Measurements from ENCODE around the gene SEMA3F. TPM values are rescaled to one million over a fixed set of nuclear protein-coding genes. Genes with fewer than 3 reads are reported as not detected.
A peak's percentile ranks its signal among the peaks of the same experiment; 100 is the strongest.

SEMA3F gene
- total RNA-seq, 2 donors from 2014 or later: 14.7 to 24.0 TPM

DNA sequence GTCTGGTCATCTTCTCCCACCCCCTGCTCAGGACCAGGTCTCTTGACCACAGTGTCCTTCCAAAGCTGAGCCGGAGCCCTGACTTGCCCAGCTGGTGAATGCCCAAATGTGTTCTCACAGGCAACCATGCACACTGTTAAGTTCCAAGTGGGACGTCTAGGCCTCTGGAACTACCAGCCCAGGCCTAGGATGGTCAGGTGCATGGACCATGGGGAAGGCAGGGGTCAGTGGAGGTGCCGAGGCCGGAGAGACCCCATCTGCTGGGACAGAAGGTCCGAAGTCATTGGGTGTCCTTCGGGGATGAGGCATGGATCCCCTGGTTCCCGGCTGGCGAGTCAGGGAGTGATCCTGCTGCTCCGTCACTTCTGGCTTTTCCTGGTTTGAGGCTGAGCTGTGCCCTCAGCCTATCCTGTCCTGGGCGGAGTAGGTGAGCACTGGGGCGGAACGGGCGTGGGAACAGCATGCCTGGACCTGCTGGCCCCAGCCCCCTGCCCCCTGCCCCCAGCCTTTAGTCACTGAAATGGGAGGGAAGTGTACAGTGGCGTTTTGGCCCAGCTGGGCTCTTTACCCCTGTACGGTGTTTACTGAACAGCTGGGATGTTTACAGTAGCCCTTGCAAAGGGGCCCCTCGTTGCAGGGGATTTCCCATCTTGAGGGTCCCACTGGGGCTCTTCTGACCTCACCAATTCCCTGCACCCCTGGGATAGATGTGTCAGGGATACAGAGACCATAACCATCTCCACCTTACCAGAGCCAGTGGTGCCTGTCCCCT is 12.1 kb downstream of the SEMA3F start:
- peaks cover 16% of the 10 kb centered on the region for H3K4me1 ChIP-seq
- H3K9ac ChIP-seq (ENCODE audit: low read depth in 2 of 2, low read length in 2 of 2): peak overlapping the region; percentile 12 to 51
- intact Hi-C loops (cut with DNase I): no loop called here
- H3K27ac ChIP-seq: peak overlapping the region; percentile 44
- peak; percentile 76 for DNase-seq
- no peaks in the 10 kb centered on the region for H3K36me3 ChIP-seq
- no peaks in the 10 kb centered on the region for H3K27me3 ChIP-seq
- H3K9me3 ChIP-seq: no peaks in the 10 kb centered on the region
- TF ChIP-seq, protein P1, sequence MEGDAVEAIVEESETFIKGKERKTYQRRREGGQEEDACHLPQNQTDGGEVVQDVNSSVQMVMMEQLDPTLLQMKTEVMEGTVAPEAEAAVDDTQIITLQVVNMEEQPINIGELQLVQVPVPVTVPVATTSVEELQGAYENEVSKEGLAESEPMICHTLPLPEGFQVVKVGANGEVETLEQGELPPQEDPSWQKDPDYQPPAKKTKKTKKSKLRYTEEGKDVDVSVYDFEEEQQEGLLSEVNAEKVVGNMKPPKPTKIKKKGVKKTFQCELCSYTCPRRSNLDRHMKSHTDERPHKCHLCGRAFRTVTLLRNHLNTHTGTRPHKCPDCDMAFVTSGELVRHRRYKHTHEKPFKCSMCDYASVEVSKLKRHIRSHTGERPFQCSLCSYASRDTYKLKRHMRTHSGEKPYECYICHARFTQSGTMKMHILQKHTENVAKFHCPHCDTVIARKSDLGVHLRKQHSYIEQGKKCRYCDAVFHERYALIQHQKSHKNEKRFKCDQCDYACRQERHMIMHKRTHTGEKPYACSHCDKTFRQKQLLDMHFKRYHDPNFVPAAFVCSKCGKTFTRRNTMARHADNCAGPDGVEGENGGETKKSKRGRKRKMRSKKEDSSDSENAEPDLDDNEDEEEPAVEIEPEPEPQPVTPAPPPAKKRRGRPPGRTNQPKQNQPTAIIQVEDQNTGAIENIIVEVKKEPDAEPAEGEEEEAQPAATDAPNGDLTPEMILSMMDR (IDR thresholded peaks at IDR 0.05): no peak
- no peak overlapping the region for H3K4me3 ChIP-seq

DNA sequence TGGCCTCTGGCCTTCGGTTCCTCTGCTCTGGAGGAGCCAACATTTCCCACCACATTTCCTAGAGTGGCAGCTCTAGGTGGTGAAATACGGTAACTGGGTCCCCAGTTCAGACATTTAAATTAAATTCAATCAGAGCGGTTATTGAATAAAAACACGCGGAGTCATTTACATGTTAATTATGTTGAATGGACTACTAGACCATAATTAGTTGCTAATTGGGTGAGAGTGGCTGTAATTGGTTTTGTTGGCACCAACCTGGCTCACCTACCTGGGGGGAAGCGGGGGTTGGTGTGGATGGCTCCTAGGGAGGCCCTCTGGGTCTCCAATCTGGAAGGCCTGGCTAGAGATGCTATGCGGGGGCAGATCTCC is 12.7 kb downstream of the SEMA3F start:
- H3K9ac ChIP-seq (ENCODE audit: low read depth in 2 of 2, low read length in 2 of 2): peak overlapping the region in 1 of 2 donors; percentile 12
- TF ChIP-seq, protein P1 (IDR thresholded peaks at IDR 0.05): no peak
- H3K27me3 ChIP-seq: no peaks in the 10 kb centered on the region
- peaks cover 17% of the 10 kb centered on the region for H3K4me1 ChIP-seq
- H3K36me3 ChIP-seq: no peaks in the 10 kb centered on the region
- no peak for DNase-seq
- no peaks in the 10 kb centered on the region for H3K9me3 ChIP-seq
- no peak overlapping the region for H3K27ac ChIP-seq
- H3K4me3 ChIP-seq: no peak overlapping the region
- intact Hi-C loops (cut with DNase I): no loop called here

DNA sequence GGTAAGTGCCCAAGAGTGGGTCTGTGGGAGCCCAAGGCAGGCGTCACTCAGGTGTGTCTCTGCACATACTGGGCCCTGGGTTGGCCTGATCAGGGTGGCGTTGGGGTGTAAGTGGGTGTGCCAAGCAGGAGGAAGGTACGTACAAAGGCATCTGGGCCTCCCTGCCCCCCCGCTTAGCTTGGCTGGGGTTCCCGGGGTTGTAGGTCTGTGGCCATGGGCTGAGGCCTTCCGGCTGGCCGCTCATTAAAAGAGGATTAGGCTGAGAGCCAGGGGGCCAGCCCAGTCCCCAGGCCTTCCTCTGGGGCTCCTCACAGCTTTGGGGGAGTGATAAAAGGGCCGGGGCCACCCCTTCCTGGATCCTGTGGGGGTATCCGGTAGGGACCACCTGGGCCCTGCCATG is 13.3 kb downstream of the SEMA3F start:
- no peak for DNase-seq
- Histone ChIP-seq H3K27me3 (no peaks in the 10 kb centered on the region), H3K4me3 (no peak overlapping the region), H3K36me3 (no peaks in the 10 kb centered on the region), H3K9ac (ENCODE audit: low read depth in 2 of 2, low read length in 2 of 2) (no peak overlapping the region), H3K9me3 (no peaks in the 10 kb centered on the region), H3K27ac (no peak overlapping the region), H3K4me1 (peaks cover 17% of the 10 kb centered on the region)
- intact Hi-C loops (cut with DNase I): no loop called here
- TF ChIP-seq, protein P1 (IDR thresholded peaks at IDR 0.05): no peak

DNA sequence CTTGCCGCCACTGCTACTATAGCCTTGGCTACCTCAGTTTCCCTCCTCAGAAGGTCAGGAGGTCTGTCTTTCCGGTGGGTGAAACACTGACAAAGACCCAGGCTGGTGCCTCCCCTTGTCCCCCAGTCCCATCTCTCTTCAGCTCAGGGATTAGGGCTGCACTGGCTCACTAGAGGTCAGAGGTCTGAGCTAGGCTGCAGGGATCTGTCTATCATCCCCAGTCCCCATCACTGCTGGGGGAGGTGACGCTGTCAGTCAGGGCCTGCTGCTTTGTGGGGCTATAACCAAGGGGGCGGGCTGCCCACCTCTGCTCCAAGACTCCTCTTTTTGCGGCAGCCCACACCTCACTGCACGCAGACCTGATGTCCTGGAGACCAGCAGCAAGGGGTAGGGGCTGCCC is 13.7 kb downstream of the SEMA3F start:
- Histone ChIP-seq H3K9ac (ENCODE audit: low read depth in 2 of 2, low read length in 2 of 2) (no peak overlapping the region), H3K27ac (no peak overlapping the region), H3K27me3 (no peaks in the 10 kb centered on the region), H3K9me3 (no peaks in the 10 kb centered on the region), H3K36me3 (no peaks in the 10 kb centered on the region), H3K4me1 (peaks cover 17% of the 10 kb centered on the region), H3K4me3 (no peak overlapping the region)
- intact Hi-C loops (cut with DNase I): no loop called here
- TF ChIP-seq, protein P1 (IDR thresholded peaks at IDR 0.05): no peak
- no peak for DNase-seq

DNA sequence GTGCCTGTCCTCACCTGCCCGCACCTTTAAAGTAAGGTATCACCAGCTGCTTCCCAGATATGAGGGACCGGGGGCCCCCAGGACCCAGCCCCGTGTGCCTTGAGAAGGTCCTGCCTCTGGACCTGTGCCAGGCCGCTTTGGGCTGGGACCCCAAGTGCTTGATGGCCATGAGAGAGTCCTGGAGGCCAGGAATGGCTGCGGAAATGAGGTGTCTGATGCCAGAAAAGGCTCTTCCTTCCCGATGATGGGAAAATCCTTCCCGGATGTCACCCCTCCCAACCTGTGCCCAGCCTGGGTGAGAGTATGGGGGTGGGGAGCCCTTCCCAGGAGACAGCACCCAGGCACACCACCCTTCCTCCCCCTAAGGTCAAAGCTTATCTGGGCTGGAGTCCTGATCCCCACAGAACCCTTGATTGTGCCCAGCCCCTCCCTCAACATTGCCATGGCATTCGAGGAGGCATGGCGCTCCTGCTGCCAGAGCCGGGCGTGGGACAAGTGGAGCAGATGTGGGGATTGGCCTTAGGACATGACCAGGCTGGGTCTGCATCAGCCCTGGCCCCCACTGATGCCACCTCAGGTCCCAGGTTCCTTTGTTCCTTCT is 14.2 kb downstream of the SEMA3F start:
- no peak overlapping the region for H3K9ac ChIP-seq (ENCODE audit: low read depth in 2 of 2, low read length in 2 of 2)
- no peak for DNase-seq
- TF ChIP-seq, protein P1 (IDR thresholded peaks at IDR 0.05): no peak
- no peaks in the 10 kb centered on the region for H3K9me3 ChIP-seq
- no peaks in the 10 kb centered on the region for H3K36me3 ChIP-seq
- intact Hi-C loops (cut with DNase I): no loop called here
- H3K27me3 ChIP-seq: no peaks in the 10 kb centered on the region
- H3K27ac ChIP-seq: no peak overlapping the region
- no peak overlapping the region for H3K4me3 ChIP-seq
- peaks cover 17% of the 10 kb centered on the region for H3K4me1 ChIP-seq
